ENCODE results near the gene ADGB.
A peak's percentile ranks its signal among the peaks of the same experiment; 100 is the strongest.
"Not testable (repeated sequence)": the region's sequence is repeated elsewhere in the genome, so short reads cannot be mapped to it uniquely, and the experiment has no call there.

ADGB gene

GRCh38 chr6:146827216-146827928 is 228.6 kb downstream of the ADGB start:
- no peak for DNase-seq

DNA sequence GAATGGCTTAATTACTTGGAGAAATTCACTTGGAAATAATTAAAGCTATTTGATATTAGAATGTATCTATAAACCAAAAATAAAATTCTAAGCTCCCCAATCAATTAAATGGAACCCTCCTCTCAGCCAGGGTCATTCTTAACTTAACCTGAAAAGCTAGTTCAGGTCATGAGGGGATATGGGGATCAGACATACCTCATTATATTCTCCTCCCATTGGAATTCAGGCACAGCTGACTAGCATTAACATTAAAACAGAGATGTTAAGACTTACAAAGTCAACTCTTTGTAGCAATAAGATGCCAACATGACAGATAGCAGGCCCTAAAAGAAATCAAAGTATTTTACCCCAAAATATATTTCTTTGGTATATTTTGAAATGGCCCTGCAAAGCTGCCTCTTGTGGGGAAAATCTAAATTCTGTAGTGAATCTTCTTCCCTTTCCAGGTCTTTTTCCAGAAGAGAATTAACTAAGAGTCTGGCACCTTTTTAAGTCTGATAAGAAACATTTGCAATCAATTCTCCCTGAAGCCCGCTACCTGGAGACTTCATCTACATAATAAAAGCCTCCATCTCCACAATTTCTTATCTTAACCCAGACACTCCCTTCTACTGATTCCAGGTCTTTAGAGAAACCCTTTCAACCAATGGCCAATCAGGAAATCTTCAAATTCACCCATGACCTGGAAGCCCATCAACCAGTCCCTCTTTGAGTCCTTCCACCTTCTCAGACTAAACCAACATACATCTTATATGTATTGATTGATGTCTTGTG is 231.2 kb downstream of the ADGB start:
- no peak for DNase-seq

DNA sequence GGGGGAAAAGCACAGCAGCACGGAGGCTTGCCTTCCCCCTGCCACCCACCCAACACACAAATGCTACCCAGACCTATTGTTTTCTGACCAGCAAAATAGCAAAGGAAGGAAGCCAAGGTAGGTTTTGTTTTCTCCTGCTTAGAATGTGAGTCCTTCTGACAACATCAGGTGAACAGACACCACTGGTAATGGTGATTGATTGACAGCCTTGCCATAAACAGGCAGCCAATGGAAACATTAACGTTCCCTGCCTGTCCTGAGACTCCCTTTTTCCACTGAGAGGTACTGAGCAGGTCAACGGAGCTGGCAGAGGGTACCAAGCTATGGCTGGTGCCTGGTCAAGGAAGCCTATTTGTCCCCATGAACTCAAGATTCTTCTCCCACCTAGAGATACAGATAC is 234.4 kb downstream of the ADGB start:
- no peak for DNase-seq

GRCh38 chr6:146840216-146840615 is 241.4 kb downstream of the ADGB start:
- no peak for DNase-seq

DNA sequence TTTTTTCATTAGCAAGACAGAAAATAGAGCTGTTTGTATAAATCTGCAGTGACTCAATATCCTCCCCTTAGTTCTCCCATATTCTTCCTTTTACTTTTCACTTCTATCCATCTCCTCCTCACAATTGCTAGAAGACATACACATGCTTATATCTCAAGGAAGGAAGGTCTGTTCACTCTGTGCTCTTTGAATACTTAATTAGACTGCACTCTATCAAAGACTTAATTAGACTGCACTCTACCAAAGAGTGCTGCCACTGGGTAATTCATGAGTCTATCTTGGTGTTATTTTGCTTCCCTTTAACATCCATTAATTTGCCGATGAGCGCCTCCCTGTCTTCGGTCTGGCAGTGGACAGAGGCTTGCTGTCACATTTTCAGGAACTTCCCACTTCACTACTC is 241.9 kb downstream of the ADGB start:
- DNase-seq = no peak

DNA sequence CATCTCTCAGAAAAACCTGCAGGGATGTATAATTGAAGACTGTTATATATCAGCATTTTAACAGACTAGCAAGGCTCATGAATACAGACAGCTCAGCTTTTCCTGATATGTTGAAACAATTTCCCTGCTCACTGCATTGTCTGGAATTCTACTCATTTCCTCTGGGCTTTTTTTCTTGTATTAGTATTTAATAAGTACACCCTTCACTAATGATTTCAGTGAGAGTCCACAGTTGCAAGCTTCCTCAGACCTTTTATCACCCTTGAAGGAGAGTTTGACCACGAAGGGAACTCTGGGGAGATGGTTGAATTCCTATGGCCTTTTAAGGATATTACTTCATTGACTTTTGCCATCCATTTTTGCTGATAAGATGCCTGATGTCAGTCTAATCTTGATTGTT is 248.7 kb downstream of the ADGB start:
- DNase-seq = no peak

- DNase-seq = no peak
Observed at GRCh38 chr6:146850238-146850896, 251.6 kb downstream of the ADGB start.

GRCh38 chr6:146850981-146851380 is 252.2 kb downstream of the ADGB start:
- DNase-seq = no peak

- DNase-seq = no peak
Observed at GRCh38 chr6:146851837-146852236, 253.1 kb downstream of the ADGB start.

DNA sequence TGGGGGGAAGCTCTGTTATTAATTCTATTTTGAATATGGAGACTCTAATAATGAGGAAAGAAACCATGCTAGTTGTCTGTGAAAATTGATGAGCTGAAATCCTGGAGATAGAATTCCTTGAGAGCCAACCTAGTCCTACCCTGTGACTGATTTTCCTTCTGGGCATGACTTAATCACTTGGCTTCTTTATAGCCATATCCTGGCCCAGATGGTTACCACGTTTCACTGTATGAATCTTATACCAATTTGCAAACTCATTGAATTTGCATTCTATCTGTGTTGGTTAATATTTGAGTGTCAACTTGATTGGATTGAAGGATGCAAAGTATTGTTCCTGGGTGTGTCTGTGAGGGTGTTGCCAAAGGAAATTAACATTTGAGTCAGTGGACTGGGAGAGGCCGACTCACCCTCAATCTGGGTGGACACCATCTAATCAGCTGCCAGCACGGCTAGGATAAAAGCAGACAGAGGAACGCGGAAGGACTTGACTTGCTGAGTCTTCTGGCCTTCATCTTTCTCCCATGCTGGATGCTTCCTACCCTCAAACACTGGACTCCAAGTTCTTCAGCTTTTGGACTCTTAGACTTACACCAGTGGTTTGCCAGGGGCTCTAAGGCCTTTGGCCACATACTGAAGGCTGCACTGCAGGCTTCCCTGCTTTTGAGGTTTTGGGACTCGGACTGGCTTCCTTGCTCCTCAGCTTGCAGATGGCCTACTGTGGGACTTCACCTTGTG is 255.9 kb downstream of the ADGB start:
- DNase-seq = not testable (repeated sequence)

DNA sequence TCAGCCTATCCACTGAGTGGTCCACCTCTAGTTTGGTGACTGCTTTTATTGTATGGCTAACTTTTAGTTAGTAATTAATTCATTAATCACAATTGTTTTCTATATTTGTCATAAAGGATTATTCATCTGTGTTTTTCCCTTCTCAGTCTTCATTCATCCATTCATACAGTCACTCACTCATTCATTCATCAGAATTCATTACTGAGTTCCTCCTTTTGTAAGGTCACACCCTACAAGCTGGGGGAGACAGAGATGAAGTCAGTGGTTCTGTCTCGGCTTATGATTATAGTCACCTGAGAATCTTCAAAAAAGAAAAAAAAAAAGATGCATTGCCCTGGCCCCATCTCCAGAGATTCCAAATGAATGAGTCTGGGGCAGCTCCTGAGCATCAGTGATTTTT is 257.1 kb downstream of the ADGB start:
- DNase-seq = no peak

GRCh38 chr6:146856296-146856695 is 257.5 kb downstream of the ADGB start:
- no peak for DNase-seq

DNA sequence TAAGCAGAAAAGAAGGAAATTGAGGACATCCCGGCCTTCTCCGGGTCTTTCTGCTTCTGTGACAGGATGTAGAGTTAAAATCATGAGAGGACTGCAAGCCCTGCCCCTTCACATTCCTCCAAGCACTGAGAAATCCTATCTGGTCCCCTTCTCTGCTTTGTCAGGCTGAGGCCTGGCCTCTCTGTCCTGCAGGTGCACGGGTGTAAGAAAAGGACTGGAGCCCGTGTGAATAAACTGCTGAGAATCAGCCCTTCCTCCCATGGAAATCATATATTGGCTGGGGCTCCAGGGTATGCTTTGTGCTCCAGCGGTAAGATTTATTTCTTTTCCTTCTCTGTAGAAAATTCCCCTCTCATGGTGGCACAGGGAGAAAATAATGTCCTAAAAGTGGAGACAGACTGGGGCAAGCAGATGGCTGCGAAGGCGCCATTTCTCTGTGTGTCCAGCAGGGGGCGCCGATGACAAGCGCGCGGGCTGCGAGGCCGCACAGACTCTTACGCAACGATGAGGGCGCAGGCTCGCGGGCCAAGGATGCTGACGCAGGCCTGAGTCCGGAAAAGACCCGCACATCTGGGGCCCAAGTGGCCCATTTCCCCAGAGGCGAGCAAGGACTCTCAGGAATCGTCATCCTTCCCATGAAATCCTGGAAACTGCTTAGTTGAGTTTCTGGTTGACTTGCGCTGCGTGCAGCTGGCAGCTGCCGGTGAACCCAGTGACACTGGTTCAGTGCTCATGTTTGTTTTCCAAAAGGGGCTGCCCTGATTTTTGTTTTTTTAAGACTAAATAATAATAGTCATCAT is 258.6 kb downstream of the ADGB start:
- DNase-seq = peak; percentile 68 to 74

DNA sequence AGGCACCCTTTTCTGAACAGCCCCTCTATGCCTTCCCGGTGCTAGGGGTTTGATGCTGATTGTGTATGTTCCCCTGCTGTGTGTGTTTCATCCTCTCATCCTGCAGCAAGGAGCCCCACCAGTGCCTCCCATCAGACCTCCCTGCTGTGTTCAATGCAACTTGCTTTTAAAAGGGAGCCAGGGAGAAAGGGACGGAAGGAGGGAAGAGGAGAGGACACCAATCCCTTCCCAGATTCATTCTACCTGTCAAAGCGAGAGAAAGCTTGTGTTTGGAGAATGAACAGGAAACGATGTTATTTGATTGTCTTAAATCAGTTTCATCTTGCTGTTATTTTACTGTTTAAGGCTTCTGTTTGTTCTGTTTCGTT is 259.2 kb downstream of the ADGB start:
- no peak for DNase-seq

GRCh38 chr6:146859206-146859605 is 260.4 kb downstream of the ADGB start:
- no peak for DNase-seq

DNA sequence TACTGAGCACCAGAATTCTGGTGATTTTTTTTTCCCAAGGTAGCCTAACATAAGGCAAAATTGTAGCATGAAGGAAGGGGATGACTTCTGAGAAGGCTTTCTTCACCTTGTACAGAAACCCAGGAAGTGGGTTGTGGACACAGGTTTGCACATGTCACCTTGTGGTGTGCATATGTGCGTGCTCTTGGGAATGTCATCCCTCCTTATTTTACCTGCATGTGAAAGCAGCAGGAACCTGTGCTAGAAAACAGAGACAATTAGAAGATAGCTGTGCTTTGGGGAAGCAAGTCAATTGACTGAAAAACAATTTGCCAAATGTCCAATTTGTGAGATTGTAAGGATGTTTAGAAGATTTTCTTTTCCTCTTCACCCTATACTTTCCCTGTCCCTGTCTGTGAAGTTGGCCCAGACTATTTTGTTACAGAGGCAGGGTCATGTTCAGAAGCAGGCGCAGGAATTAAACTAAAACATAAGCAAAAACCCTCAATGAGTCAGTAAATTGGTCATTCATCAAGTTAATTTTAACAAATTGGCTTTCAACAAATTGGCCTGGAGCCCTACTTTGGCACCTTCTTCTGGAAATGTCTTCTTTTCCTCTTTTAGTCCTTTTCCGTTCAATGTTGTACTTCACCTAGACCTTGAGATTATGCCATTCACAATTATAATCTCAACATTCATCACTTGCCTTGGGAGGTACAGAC is 261.2 kb downstream of the ADGB start:
- DNase-seq = no peak

GRCh38 chr6:146860583-146860982 is 261.8 kb downstream of the ADGB start:
- no peak for DNase-seq

GRCh38 chr6:146861029-146861563 is 262.3 kb downstream of the ADGB start:
- DNase-seq = no peak

DNA sequence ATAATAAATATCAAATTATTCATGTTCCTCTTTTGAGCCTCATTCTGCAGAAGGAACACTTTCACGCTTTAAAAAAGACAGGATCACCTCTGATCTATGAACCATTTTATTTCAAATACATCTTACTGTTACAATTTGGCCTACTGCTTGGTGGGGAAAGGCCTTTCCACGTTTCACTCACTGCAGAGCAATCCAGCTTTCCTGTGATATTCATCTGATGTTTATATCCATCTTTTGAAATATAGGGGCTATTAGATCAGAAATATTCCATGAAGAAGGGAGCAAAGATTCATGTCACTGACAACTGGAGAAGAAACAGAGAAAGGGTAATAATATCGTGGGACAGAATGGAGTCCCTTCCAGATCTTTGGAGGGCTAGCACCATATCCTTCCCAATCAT is 262.9 kb downstream of the ADGB start:
- no peak for DNase-seq

- no peak for DNase-seq
Observed at GRCh38 chr6:146862508-146862919, 263.7 kb downstream of the ADGB start.

- no peak for DNase-seq
Observed at GRCh38 chr6:146864300-146864699, 265.5 kb downstream of the ADGB start.

GRCh38 chr6:146864885-146865284 is 266.1 kb downstream of the ADGB start:
- DNase-seq = no peak
